SK-N-SH treated with all-trans-retinoic acid at 6 μM for 48 hours (cell line): ENCODE data around the gene PGGT1B.

Experiments
- ATAC-seq: fragments of 200-7000 bp; cut with Tn5 transposase; 3 replicates; pipeline ENCODE4 v1.9.1; 2020; ENCODE audit warnings: mild to moderate bottlenecking, moderate library complexity
- ARNTL ChIP-seq: fragments of 450-650 bp; formaldehyde crosslinking; IDR thresholded peaks from 2 replicates; pipeline ENCODE4 v1.5.0; 2020; ENCODE audit warnings: low read depth, mild to moderate bottlenecking, moderate library complexity, borderline replicate concordance
- BACH2 ChIP-seq: fragments of 250-450 bp; sonication (Bioruptor Pico); IDR thresholded peaks from 2 replicates; pipeline ENCODE4 v1.9.0; 2021; ENCODE audit warnings: mild to moderate bottlenecking, borderline replicate concordance
- CSRNP3 ChIP-seq: fragments of 250-450 bp; sonication (Bioruptor Pico); IDR thresholded peaks from 2 replicates; pipeline ENCODE4 v1.5.1; 2021; ENCODE audit warnings: mild to moderate bottlenecking, moderate library complexity
- ESRRG ChIP-seq: fragments of 250-450 bp; sonication (Bioruptor Pico); IDR thresholded peaks from 2 replicates; pipeline ENCODE4 v1.6.1; 2021; ENCODE audit warnings: mild to moderate bottlenecking
- GLIS3 ChIP-seq: fragments of 250-450 bp; sonication (Bioruptor Pico); IDR thresholded peaks from 2 replicates; pipeline ENCODE4 v1.5.0; 2020; ENCODE audit warnings: mild to moderate bottlenecking, moderate library complexity
- ISL1 ChIP-seq: fragments of 250-450 bp; sonication (Bioruptor Pico); IDR thresholded peaks from 2 replicates; pipeline ENCODE4 v2.1.2; 2022; ENCODE audit warnings: mild to moderate bottlenecking, moderate library complexity
- OSR1 ChIP-seq: fragments of 250-450 bp; sonication (Bioruptor Pico); IDR thresholded peaks from 2 replicates; pipeline ENCODE4 v1.8.0; 2022; ENCODE audit warnings: moderate library complexity, mild to moderate bottlenecking, inconsistent platforms
- PATZ1 ChIP-seq: fragments of 250-450 bp; sonication (Bioruptor Pico); IDR thresholded peaks from 2 replicates; pipeline ENCODE4 v1.8.0; 2020; ENCODE audit warnings: mild to moderate bottlenecking, moderate library complexity, borderline replicate concordance
- POU6F1 ChIP-seq: fragments of 250-450 bp; sonication (Bioruptor Pico); IDR thresholded peaks from 2 replicates; pipeline ENCODE4 v1.8.0; 2021; ENCODE audit warnings: low read depth, mild to moderate bottlenecking, moderate library complexity, borderline replicate concordance
- PPARA ChIP-seq: fragments of 250-450 bp; sonication (Bioruptor Pico); IDR thresholded peaks from 2 replicates; pipeline ENCODE4 v1.5.0; 2020; ENCODE audit warnings: mild to moderate bottlenecking, borderline replicate concordance
- RARB ChIP-seq: fragments of 250-450 bp; sonication (Bioruptor Pico); IDR thresholded peaks from 2 replicates; pipeline ENCODE4 v1.8.0; 2021; ENCODE audit warnings: mild to moderate bottlenecking, moderate library complexity
- SNAI2 ChIP-seq: fragments of 250-450 bp; sonication (Bioruptor Pico); IDR thresholded peaks from 2 replicates; pipeline ENCODE4 v1.5.0; 2020; ENCODE audit warnings: mild to moderate bottlenecking, moderate library complexity
- TOX ChIP-seq: fragments of 250-450 bp; sonication (Bioruptor Pico); IDR thresholded peaks from 2 replicates; pipeline ENCODE4 v1.8.0; 2021; ENCODE audit warnings: mild to moderate bottlenecking, moderate library complexity, borderline replicate concordance
- ZC3H10 ChIP-seq: fragments of 250-450 bp; sonication (Bioruptor Pico); IDR thresholded peaks from 2 replicates; pipeline ENCODE4 v1.5.1; 2021; ENCODE audit warnings: mild to moderate bottlenecking, moderate library complexity
- ZFP3 ChIP-seq: fragments of 250-450 bp; sonication (Bioruptor Pico); IDR thresholded peaks from 2 replicates; pipeline ENCODE4 v1.5.0; 2020; ENCODE audit warnings: mild to moderate bottlenecking, moderate library complexity
- ZFP30 ChIP-seq: fragments of 450-650 bp; formaldehyde crosslinking; IDR thresholded peaks from 2 replicates; pipeline ENCODE4 v1.5.0; 2022; ENCODE audit warnings: mild to moderate bottlenecking, moderate library complexity
- ZNF565 ChIP-seq: fragments of 450-650 bp; formaldehyde crosslinking; conservative IDR thresholded peaks from 2 replicates; pipeline ENCODE4 v1.5.0; 2020; ENCODE audit warnings: low read depth, mild to moderate bottlenecking, moderate library complexity
- ZNF70 ChIP-seq: fragments of 450-650 bp; formaldehyde crosslinking; IDR thresholded peaks from 2 replicates; pipeline ENCODE4 v1.5.0; 2020; ENCODE audit warnings: mild to moderate bottlenecking, moderate library complexity
- ZNF8 ChIP-seq: fragments of 450-650 bp; formaldehyde crosslinking; IDR thresholded peaks from 2 replicates; pipeline ENCODE4 v1.5.0; 2020; ENCODE audit warnings: mild to moderate bottlenecking, moderate library complexity
- TF ChIP-seq, protein P1 (sequence below): fragments of 250-450 bp; sonication (Bioruptor Pico); IDR thresholded peaks from 2 replicates; pipeline ENCODE4 v1.5.1; 2020; ENCODE audit warnings: low read depth, mild to moderate bottlenecking, moderate library complexity

The PGGT1B gene

DNA sequence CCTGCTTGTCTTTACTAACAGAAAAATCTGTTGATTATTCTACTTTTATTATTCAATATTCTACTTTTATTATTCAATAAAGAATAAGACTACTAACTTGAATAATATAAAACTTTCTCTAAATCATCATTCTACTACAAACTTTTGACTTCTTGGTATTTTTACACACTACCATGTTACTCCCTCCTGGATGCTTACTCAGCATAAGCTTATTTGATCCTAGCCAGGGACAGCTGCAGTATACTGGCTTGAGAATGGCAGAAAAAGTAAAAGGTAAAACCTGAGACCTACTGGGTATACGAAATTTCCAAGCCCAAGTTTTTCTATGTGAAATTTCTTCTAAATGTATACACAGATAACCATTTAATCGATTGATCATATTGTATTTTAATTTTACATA is 26.1 kb downstream of the PGGT1B start:
- no peak for ATAC-seq
- TF ChIP-seq ARNTL (CRISPR knock-in tag) (no peak), POU6F1 (CRISPR knock-in tag) (no peak), PATZ1 (no peak), OSR1 (CRISPR knock-in tag) (no peak), SNAI2 (CRISPR knock-in tag) (no peak), RARB (CRISPR knock-in tag) (no peak), ZNF70 (no peak), BACH2 (CRISPR knock-in tag) (no peak), ZNF8 (CRISPR knock-in tag) (no peak), CSRNP3 (CRISPR knock-in tag) (no peak), ZNF565 (CRISPR knock-in tag) (no peak), ISL1 (CRISPR knock-in tag) (no peak), ZFP3 (CRISPR knock-in tag) (no peak), ZC3H10 (CRISPR knock-in tag) (no peak)
- TF ChIP-seq, protein P1, sequence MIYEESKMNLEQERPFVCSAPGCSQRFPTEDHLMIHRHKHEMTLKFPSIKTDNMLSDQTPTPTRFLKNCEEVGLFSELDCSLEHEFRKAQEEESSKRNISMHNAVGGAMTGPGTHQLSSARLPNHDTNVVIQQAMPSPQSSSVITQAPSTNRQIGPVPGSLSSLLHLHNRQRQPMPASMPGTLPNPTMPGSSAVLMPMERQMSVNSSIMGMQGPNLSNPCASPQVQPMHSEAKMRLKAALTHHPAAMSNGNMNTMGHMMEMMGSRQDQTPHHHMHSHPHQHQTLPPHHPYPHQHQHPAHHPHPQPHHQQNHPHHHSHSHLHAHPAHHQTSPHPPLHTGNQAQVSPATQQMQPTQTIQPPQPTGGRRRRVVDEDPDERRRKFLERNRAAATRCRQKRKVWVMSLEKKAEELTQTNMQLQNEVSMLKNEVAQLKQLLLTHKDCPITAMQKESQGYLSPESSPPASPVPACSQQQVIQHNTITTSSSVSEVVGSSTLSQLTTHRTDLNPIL (CRISPR knock-in tag), result no peak

DNA sequence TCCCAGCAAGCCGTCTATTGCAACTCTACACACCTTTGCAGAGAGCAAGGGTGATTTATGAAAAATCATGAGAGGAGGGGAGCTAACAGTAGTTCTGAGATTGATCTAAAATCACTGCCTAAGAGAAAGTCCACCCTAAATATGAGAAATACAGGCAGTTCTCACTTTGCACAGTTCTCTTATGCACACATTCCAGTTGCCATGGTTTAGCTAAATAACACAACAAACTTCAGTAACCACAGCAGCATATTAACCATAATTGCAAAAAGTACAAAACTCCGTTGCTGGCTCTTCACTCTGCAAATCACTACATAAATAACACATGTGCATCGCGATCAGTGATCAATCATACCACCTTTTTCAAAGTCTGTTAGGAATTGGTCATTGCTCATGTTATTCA is 31.1 kb downstream of the PGGT1B start:
- TF ChIP-seq ARNTL (CRISPR knock-in tag) (no peak), ESRRG (CRISPR knock-in tag) (no peak), ZFP30 (no peak), ISL1 (CRISPR knock-in tag) (no peak), BACH2 (CRISPR knock-in tag) (no peak), PATZ1 (no peak), GLIS3 (CRISPR knock-in tag) (no peak), POU6F1 (CRISPR knock-in tag) (no peak), ZNF70 (no peak), ZFP3 (CRISPR knock-in tag) (no peak), TOX (no peak), ZC3H10 (CRISPR knock-in tag) (no peak), SNAI2 (CRISPR knock-in tag) (no peak), ZNF565 (CRISPR knock-in tag) (no peak), RARB (CRISPR knock-in tag) (no peak), PPARA (CRISPR knock-in tag) (no peak)
- TF ChIP-seq, protein P1 (CRISPR knock-in tag), result no peak
- no peak for ATAC-seq
